ENCODE results near the gene KLHL1.
"Not testable (repeated sequence)": the region's sequence is repeated elsewhere in the genome, so short reads cannot be mapped to it uniquely, and the experiment has no call there.

Gene KLHL1, protein sequence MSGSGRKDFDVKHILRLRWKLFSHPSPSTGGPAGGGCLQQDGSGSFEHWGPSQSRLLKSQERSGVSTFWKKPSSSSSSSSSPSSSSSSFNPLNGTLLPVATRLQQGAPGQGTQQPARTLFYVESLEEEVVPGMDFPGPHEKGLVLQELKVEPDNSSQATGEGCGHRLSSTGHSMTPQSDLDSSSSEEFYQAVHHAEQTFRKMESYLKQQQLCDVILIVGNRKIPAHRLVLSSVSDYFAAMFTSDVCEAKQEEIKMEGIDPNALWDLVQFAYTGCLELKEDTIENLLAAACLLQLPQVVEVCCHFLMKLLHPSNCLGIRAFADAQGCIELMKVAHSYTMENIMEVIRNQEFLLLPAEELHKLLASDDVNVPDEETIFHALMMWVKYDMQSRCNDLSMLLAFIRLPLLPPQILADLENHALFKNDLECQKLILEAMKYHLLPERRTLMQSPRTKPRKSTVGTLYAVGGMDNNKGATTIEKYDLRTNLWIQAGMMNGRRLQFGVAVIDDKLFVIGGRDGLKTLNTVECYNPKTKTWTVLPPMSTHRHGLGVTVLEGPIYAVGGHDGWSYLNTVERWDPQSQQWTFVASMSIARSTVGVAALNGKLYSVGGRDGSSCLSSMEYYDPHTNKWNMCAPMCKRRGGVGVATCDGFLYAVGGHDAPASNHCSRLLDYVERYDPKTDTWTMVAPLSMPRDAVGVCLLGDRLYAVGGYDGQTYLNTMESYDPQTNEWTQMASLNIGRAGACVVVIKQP

DNA sequence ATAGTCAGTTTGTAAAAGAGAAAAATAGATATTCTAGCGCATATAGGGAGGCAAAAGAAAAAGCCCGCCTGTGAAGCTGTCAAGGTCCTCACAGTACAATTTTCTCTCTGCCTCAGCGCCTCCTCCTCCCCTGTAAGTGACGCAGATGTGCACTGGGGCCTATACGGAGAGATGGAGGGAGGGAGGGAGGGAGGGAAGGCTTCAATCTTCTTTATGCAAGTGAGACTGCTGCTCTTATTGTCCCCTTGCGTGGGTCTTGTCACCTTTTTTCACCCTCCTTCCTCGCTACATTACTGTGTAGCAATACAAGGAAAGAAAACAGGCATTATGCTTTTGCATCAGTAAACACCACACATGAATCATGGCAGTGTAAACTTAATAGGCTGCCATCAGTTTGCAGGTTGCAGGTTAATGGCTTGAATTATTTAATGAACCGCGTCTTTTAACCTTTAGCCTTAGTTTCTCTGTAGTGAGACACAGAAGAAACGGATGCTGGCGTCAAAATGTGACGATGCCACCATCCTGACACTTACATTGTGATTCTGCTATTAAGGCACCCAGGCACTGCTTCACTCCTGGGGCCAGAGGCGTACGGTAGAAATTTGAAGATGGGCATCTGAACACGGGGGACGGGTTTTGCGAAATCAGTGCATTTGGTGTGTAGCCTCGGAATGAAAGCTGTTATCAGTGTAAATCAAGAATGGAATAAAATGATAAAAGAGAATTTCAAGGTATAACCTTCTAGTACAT, at the start of gene KLHL1:
Gene KLHL1 (minus strand): TSS at position 97 of the 750 bp plus-strand sequence. CDS start 753 bp downstream, outside the sequence.
- DNase-seq (ENCODE audit: low read depth in 3 of 3, low spot score in 1 of 3), result no peak

DNA sequence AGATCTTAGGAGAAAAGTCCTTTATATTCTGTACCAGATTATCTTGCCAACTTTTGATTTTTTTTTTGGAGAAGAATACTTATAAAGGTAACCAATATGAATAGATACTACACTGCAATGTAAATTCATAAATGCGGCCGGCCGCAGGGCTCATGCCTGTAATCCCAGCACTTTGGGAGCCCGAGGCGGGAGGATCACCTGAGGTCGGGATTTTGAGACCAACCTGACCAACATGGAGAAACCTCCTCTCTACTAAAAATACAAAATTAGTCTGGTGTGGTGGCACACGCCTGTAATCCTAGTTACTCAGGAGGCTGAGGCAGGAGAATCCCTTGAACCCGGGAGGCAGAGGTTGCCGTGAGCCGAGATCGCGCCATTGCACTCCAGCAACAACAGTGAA, 34.4 kb upstream of the KLHL1 start:
- DNase-seq (ENCODE audit: low read depth in 3 of 3, low spot score in 1 of 3), result not testable (repeated sequence)

- no peak for DNase-seq (ENCODE audit: low read depth in 3 of 3, low spot score in 1 of 3)
These were observed 19.8 kb upstream of the KLHL1 start for GRCh38 chr13:70128098-70128497.

DNA sequence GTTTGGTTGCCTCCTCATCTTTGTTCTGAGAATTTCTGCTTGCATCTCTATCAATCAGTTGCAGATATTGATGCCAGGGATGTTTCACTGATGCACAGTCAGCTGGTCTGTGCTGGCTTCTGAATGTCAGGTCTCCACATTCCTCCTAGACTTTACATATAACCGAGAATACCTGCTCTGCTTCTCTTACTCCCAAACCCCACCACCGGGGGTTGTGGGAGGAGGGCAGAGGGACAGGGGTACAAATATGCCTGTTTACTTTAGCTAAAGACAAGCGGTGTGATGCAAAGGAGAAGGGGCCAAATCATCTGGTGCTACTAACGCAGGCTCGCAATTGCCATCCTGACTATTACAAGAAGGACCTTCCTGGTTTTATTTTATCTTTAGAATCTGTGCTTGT, 17.4 kb upstream of the KLHL1 start:
- no peak for DNase-seq (ENCODE audit: low read depth in 3 of 3, low spot score in 1 of 3)

GRCh38 chr13:70117338-70117905, 9.2 kb upstream of the KLHL1 start:
- no peak for DNase-seq (ENCODE audit: low read depth in 3 of 3, low spot score in 1 of 3)

- DNase-seq (ENCODE audit: low read depth in 3 of 3, low spot score in 1 of 3), result no peak
These were observed 562 bp downstream of the KLHL1 start, which contains the start of gene ATXN8OS for GRCh38 chr13:70107498-70108281. Gene ATXN8OS (plus strand): TSS chr13:70107826.

DNA sequence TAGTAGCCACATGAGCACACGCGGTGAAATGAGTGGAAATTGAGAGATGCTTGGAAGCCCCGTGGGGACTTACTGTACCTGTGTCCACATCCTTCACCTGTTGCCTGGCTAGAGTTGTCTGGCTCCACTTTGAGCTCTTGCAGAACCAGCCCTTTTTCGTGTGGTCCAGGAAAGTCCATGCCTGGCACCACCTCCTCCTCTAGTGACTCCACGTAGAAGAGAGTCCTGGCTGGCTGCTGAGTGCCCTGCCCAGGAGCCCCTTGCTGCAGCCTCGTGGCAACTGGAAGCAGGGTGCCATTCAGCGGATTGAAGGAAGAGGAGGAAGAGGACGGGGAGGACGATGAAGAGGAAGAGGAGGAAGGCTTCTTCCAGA, 1.1 kb downstream of the KLHL1 start:
- DNase-seq (ENCODE audit: low read depth in 3 of 3, low spot score in 1 of 3), result no peak

DNA sequence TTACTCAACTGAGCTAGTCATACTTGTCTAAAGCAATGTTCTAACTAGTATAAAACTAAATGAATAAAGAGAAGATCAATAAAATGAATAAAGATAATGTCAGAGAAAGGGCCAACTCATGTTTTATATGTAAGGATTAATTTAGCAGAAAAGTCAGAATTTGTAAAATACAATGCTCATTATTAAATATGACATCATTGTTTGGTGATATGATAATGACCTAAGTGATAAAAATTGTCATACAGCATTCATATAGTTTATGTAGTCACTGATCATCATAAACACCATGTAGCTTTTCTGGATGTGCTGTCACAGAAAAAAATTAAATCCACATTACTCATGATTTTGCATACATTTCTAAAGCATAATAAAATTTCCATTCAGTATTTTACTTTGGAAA, 3.8 kb downstream of the KLHL1 start:
- no peak for DNase-seq (ENCODE audit: low read depth in 3 of 3, low spot score in 1 of 3)

GRCh38 chr13:70098669-70099068, 9.6 kb downstream of the KLHL1 start:
- no peak for DNase-seq (ENCODE audit: low read depth in 3 of 3, low spot score in 1 of 3)

GRCh38 chr13:70090036-70090723, 18.1 kb downstream of the KLHL1 start:
- DNase-seq (ENCODE audit: low read depth in 3 of 3, low spot score in 1 of 3), result no peak

DNA sequence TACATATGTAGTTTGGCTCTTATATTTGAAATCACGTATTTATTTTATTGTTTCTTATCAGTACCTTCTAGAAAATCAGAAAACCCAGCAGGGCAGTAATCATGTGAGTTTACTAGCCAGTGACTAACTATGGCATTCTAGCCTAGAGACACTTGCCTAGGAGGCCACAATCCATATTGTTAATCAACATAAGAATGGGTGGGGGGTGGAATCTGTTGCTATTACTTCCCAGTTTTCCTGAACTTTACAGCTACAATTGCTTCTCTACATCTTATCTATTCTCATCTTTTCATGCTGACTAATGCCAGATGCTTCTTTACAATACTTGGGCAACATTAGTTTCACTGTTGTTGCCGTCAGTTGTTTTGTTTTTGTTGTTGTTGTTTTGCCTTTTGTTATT, 19.3 kb downstream of the KLHL1 start:
- DNase-seq (ENCODE audit: low read depth in 3 of 3, low spot score in 1 of 3), result no peak

DNA sequence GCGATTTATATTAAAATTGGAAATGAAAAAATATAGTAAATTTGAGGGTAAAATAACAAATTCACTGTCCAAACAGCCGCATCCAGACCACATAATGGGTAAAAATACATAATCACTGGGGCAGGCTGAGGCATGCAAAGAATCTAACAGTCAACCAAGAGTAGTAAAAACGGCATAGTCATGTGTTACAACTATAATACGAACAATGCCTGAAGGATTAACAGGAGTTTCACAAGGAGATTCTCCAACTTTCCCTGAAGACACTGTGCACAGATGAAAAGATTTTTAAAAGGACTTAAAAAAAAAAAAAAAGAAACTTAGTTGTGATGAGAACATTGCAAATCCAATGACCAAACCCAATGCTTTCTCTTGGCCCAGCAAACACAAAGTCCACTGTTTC, 21.0 kb downstream of the KLHL1 start:
- DNase-seq (ENCODE audit: low read depth in 3 of 3, low spot score in 1 of 3), result no peak

- no peak for DNase-seq (ENCODE audit: low read depth in 3 of 3, low spot score in 1 of 3)
These were observed 28.2 kb downstream of the KLHL1 start for GRCh38 chr13:70080012-70080411.

DNA sequence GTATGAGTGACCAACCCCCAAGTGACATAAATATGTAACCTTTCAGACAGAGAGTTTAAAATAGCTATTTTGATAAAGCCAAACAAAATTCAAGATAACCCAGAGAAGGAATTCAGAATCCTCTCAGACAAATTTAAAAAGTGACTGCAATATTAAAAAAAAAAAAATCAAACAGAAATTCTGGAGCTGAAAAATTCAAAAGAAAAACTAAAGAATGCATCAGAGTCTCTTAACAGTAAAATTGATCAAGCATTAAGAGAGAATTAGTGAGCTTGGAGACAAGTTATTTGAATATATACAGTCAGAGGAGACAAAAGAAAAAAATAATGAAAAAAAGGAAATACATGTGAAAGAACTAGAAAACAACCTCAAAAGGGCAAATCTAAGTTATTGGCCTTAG, 53.7 kb downstream of the KLHL1 start:
- no peak for DNase-seq (ENCODE audit: low read depth in 3 of 3, low spot score in 1 of 3)

DNA sequence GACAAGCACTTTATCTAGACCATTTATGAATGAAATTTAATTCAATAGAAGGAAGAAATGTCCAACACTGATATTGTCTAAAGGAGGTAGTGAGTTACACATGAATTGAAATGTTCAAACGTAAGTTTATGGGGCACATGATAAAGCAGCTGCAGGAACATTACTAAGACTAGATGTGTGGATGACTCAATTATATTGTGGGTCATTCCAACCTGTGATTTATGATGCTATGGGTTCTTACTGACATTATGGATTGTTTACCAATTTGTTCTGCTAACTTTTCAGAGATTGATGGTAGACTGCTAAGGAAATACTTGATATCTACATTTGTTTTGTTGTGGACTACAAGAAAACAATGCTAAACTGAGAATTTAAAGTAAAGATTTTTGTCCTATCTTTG, 56.7 kb downstream of the KLHL1 start:
- no peak for DNase-seq (ENCODE audit: low read depth in 3 of 3, low spot score in 1 of 3)

DNA sequence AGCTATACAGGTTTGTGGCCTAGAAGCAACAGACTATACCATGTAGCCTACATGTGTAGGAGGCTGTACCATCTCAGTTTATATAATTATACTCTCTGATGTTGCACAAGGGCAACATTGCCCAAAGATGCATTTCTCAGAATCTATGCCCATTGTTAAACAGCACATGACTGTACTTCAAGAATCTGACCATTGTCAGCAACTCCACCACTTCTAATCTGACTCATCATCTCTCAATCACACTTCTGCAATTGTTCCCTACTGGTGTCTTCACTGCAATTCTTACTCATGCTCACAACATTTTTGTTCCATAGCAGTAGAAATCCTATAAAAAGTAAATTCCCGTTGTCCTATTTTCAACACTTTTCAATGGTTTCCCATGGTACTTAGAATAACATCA, 64.6 kb downstream of the KLHL1 start:
- no peak for DNase-seq (ENCODE audit: low read depth in 3 of 3, low spot score in 1 of 3)

- DNase-seq (ENCODE audit: low read depth in 3 of 3, low spot score in 1 of 3), result no peak
These were observed 66.1 kb downstream of the KLHL1 start for GRCh38 chr13:70042193-70042592.

DNA sequence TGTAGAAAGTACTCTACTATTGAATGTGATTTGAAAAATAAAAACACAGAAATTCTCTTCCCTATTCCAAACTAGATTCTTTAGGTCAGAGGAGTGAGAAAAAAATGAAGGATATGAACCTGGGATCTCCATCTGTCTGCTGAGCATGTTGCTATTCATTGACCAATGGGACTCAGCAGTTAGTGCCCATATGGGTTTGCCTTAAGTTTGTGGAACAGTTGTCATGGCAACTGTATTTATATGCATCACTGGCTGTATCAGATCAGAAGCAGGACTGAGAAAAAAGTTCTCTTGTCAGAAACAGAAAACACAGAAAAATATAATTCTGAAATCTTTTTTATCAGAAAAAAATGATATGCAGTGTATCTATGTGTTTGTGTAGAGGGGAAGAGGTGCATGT, 74.0 kb downstream of the KLHL1 start:
- no peak for DNase-seq (ENCODE audit: low read depth in 3 of 3, low spot score in 1 of 3)

- no peak for DNase-seq (ENCODE audit: low read depth in 3 of 3, low spot score in 1 of 3)
These were observed 80.7 kb downstream of the KLHL1 start for GRCh38 chr13:70027551-70027950.

DNA sequence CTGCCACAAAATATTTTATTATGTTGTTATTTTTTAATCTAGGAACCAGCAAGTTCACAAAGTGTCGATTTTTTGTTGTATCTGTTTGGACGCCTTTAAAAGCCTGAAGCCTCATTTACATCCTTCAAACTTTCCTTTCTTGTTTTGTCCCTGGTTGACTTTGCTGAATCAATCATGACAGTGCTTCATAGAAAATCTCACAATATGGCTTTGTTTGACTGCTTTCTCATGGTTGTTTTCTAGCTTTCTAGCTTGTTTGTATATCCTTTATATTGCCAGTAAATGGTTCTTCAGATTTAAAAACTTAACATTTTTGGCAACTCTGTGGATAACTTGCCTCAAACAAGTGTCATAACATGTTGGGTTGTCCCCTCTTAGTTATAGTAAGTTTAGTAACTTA, 84.7 kb downstream of the KLHL1 start:
- DNase-seq (ENCODE audit: low read depth in 3 of 3, low spot score in 1 of 3), result no peak

Data from stimulated activated CD4-positive, alpha-beta T cell treated with anti-CD3 and anti-CD28 coated beads, TNF-alpha, amount 100 ng/mL, for 1 hour (primary cell).